Trophoblast cell (in vitro differentiated cells and primary cell): Measurements from ENCODE around the gene ADCY9.
"Not testable (repeated sequence)": the region's sequence is repeated elsewhere in the genome, so short reads cannot be mapped to it uniquely, and the experiment has no call there.

Source experiments
- DNase-seq, 2 donors: peaks; one replicate each; pipeline ENCODE4 v3.0.0-alpha.2; 2016
- H2AFZ ChIP-seq: 2 replicates; pipeline ENCODE4 v1.6.1; 2013; ENCODE audit warnings: low read length, moderate library complexity, mild to moderate bottlenecking; ENCODE audit not compliant: insufficient read depth, poor library complexity
- H2AK5ac ChIP-seq: 2 replicates; pipeline ENCODE4 v1.6.1; 2013; ENCODE audit warnings: mild to moderate bottlenecking, low read length
- H2BK120ac ChIP-seq: 2 replicates; pipeline ENCODE4 v1.6.1; 2013; ENCODE audit warnings: low read length, mild to moderate bottlenecking, moderate library complexity; ENCODE audit not compliant: insufficient read depth, poor library complexity
- H2BK12ac ChIP-seq: 2 replicates; pipeline ENCODE4 v1.6.1; 2013; ENCODE audit warnings: mild to moderate bottlenecking, low read length, moderate library complexity
- H2BK5ac ChIP-seq: 2 replicates; pipeline ENCODE4 v1.6.1; 2013; ENCODE audit warnings: low read length, low read depth, moderate library complexity, mild to moderate bottlenecking; ENCODE audit not compliant: poor library complexity
- H3K14ac ChIP-seq: 2 replicates; pipeline ENCODE4 v1.6.1; 2013; ENCODE audit warnings: mild to moderate bottlenecking, low read length
- H3K18ac ChIP-seq: 2 replicates; pipeline ENCODE4 v1.6.1; 2013; ENCODE audit warnings: mild to moderate bottlenecking, low read length
- H3K23ac ChIP-seq: 2 replicates; pipeline ENCODE4 v1.6.1; 2013; ENCODE audit warnings: low read length
- H3K27ac ChIP-seq: 2 replicates; pipeline ENCODE4 v1.5.1; 2013; ENCODE audit warnings: low read depth, mild to moderate bottlenecking, inconsistent platforms, low read length, moderate library complexity
- H3K27me3 ChIP-seq: 2 replicates; pipeline ENCODE4 v1.6.1; 2013; ENCODE audit warnings: inconsistent platforms, mild to moderate bottlenecking, low read length, moderate library complexity; ENCODE audit not compliant: insufficient read depth
- H3K36me3 ChIP-seq, 2 experiments: 1 replicate in 1 of 2; 2 replicates in 1 of 2; pipeline ENCODE4 v1.6.1; 2013; ENCODE audit warnings: low read length in 2 of 2, mild to moderate bottlenecking in 2 of 2, moderate library complexity in 1 of 2; ENCODE audit not compliant: insufficient read depth in 2 of 2, control insufficient read depth in 1 of 2
- H3K4ac ChIP-seq: 2 replicates; pipeline ENCODE4 v1.6.1; 2013; ENCODE audit warnings: low read depth, mild to moderate bottlenecking, low read length, moderate library complexity
- H3K4me1 ChIP-seq, 2 experiments: 1 replicate in 1 of 2; 2 replicates in 1 of 2; pipeline ENCODE4 v1.6.1; 2013; ENCODE audit warnings: low read length in 2 of 2, mild to moderate bottlenecking in 2 of 2, moderate library complexity in 1 of 2; ENCODE audit not compliant: insufficient read depth in 2 of 2, control insufficient read depth in 1 of 2
- H3K4me2 ChIP-seq: 2 replicates; pipeline ENCODE4 v1.6.1; 2013; ENCODE audit warnings: inconsistent platforms, mild to moderate bottlenecking, low read length, moderate library complexity
- H3K4me3 ChIP-seq: 2 replicates; pipeline ENCODE4 v1.5.1; 2013; ENCODE audit warnings: mild to moderate bottlenecking, low read depth, low read length, inconsistent platforms
- H3K79me1 ChIP-seq: one replicate; pipeline ENCODE4 v1.6.1; 2013; ENCODE audit warnings: low read length
- H3K79me2 ChIP-seq: 2 replicates; pipeline ENCODE4 v1.6.1; 2013; ENCODE audit warnings: low read length, mild to moderate bottlenecking; ENCODE audit not compliant: control insufficient read depth, insufficient read depth, poor library complexity
- H3K9ac ChIP-seq: 2 replicates; pipeline ENCODE4 v1.6.1; 2013; ENCODE audit warnings: mild to moderate bottlenecking, low read length
- H3K9me3 ChIP-seq: 2 replicates; pipeline ENCODE4 v1.6.1; 2013; ENCODE audit warnings: low read depth, mild to moderate bottlenecking, control low read depth, inconsistent platforms, low read length; ENCODE audit not compliant: insufficient read depth
- H4K12ac ChIP-seq: 2 replicates; pipeline ENCODE4 v1.6.1; 2013; ENCODE audit warnings: low read depth, mild to moderate bottlenecking, low read length, moderate library complexity
- H4K8ac ChIP-seq: 2 replicates; pipeline ENCODE4 v1.6.1; 2013; ENCODE audit warnings: low read depth, mild to moderate bottlenecking, low read length, moderate library complexity
- H4K91ac ChIP-seq: one replicate; pipeline ENCODE4 v1.6.1; 2013; ENCODE audit warnings: low read depth, mild to moderate bottlenecking, low read length, moderate library complexity
- WGBS: extraction: QIAGEN DNeasy Blood & Tissue Kit; methylation state at CpG from one replicate; pipeline ENCODE4 v1.1.7; 2013; ENCODE audit warnings: missing lambda C conversion rate; ENCODE audit not compliant: insufficient read length, insufficient coverage; ENCODE audit errors: extremely low coverage; 5-methylcytosine and 5-hydroxymethylcytosine counted together

ADCY9 gene

GRCh38 chr16:3935921-3936320, 180.3 kb downstream of the ADCY9 start:
- no peak overlapping the region for H3K4me2 ChIP-seq

GRCh38 chr16:3934491-3935181, 181.6 kb downstream of the ADCY9 start:
- Histone ChIP-seq H3K27ac (no peak overlapping the region), H3K18ac (no peak overlapping the region), H3K4me3 (no peak overlapping the region), H3K79me2 (no peaks in the 10 kb centered on the region), H3K4me1 (peaks cover 5 to 10% of the 10 kb centered on the region in 2 experiments), H3K4ac (no peak overlapping the region), H4K12ac (no peak overlapping the region), H3K9me3 (no peaks in the 10 kb centered on the region), H3K4me2 (no peak overlapping the region), H4K8ac (no peak overlapping the region), H3K23ac (no peak overlapping the region), H3K27me3 (no peaks in the 10 kb centered on the region), H2BK12ac (no peak overlapping the region), H2AK5ac (no peak overlapping the region), H2BK5ac (no peak overlapping the region), H3K36me3 (no peaks in the 10 kb centered on the region), H3K79me1 (peaks cover 2% of the 10 kb centered on the region), H4K91ac (no peak overlapping the region), H2BK120ac (no peak overlapping the region), H2AFZ (no peak overlapping the region), H3K14ac (no peak overlapping the region), H3K9ac (no peak overlapping the region)
- no peak for DNase-seq
- no CpG with 5 or more reads among the region's 13 CpGs for WGBS

More at GRCh38 chr16:3935921-3936320, 180.3 kb downstream of the ADCY9 start:
- H3K23ac ChIP-seq = no peak overlapping the region
- no peak overlapping the region for H2BK12ac ChIP-seq
- peak overlapping the region; percentile 4 for H2AK5ac ChIP-seq
- H3K27me3 ChIP-seq = no peaks in the 10 kb centered on the region
- no CpG with 5 or more reads among the region's 4 CpGs for WGBS
- no peak overlapping the region for H2BK120ac ChIP-seq
- no peak overlapping the region for H4K12ac ChIP-seq
- peaks cover 2% of the 10 kb centered on the region for H3K79me1 ChIP-seq
- H3K9ac ChIP-seq = no peak overlapping the region
- no peak overlapping the region for H3K4me3 ChIP-seq
- DNase-seq = no peak
- no peaks in the 10 kb centered on the region for H3K9me3 ChIP-seq
- H3K79me2 ChIP-seq = no peaks in the 10 kb centered on the region
- no peaks in the 10 kb centered on the region for H3K36me3 ChIP-seq
- H3K4ac ChIP-seq = no peak overlapping the region
- no peak overlapping the region for H3K18ac ChIP-seq
- no peak overlapping the region for H4K91ac ChIP-seq
- H2BK5ac ChIP-seq = no peak overlapping the region
- H3K14ac ChIP-seq = no peak overlapping the region
- H3K4me1 ChIP-seq = peaks cover 5 to 10% of the 10 kb centered on the region in 2 experiments
- H4K8ac ChIP-seq = no peak overlapping the region
- no peak overlapping the region for H3K27ac ChIP-seq
- no peak overlapping the region for H2AFZ ChIP-seq

GRCh38 chr16:3927147-3927546, 189.1 kb downstream of the ADCY9 start:
- not testable (repeated sequence) for H3K14ac ChIP-seq, H3K9ac ChIP-seq, H2BK5ac ChIP-seq, H3K18ac ChIP-seq, H2BK120ac ChIP-seq, H2AFZ ChIP-seq, H3K9me3 ChIP-seq, H4K12ac ChIP-seq, H2AK5ac ChIP-seq, H4K91ac ChIP-seq, H3K27ac ChIP-seq, H3K79me2 ChIP-seq, H2BK12ac ChIP-seq, H3K4ac ChIP-seq, DNase-seq, H4K8ac ChIP-seq, H3K4me2 ChIP-seq, H3K27me3 ChIP-seq, H3K4me1 ChIP-seq, H3K79me1 ChIP-seq, H3K4me3 ChIP-seq, H3K23ac ChIP-seq, H3K36me3 ChIP-seq
- no CpG with 5 or more reads among the region's 2 CpGs for WGBS

GRCh38 chr16:3924763-3925162, 191.5 kb downstream of the ADCY9 start:
- Histone ChIP-seq H3K4me1 (no peaks in the 10 kb centered on the region), H2BK12ac (no peak overlapping the region), H4K12ac (no peak overlapping the region), H3K9me3 (no peaks in the 10 kb centered on the region), H3K18ac (no peak overlapping the region), H3K4me2 (no peak overlapping the region), H2AK5ac (no peak overlapping the region), H3K14ac (no peak overlapping the region), H4K91ac (no peak overlapping the region), H2AFZ (no peak overlapping the region), H3K36me3 (no peaks in the 10 kb centered on the region), H2BK5ac (no peak overlapping the region), H2BK120ac (no peak overlapping the region), H3K4me3 (no peak overlapping the region), H3K27me3 (no peaks in the 10 kb centered on the region), H3K79me1 (no peaks in the 10 kb centered on the region), H3K27ac (no peak overlapping the region), H3K9ac (no peak overlapping the region), H3K23ac (no peak overlapping the region), H4K8ac (no peak overlapping the region), H3K4ac (no peak overlapping the region), H3K79me2 (no peaks in the 10 kb centered on the region)
- DNase-seq = no peak
